ENCODE results near the gene FICD.

Gene FICD

GRCh38 chr12:108526482-108527165 lies 11.5 kb downstream of the FICD start:
- in situ Hi-C loops (cut with MboI; ENCODE audit: low sequenced_read_pairs) = no loop called here

GRCh38 chr12:108527166-108527496 lies 12.1 kb downstream of the FICD start:
- in situ Hi-C loops (cut with MboI; ENCODE audit: low sequenced_read_pairs) = no loop called here

GRCh38 chr12:108530161-108530560 lies 15.1 kb downstream of the FICD start:
- in situ Hi-C loops (cut with MboI; ENCODE audit: low sequenced_read_pairs) = no loop called here

- in situ Hi-C loops (cut with MboI; ENCODE audit: low sequenced_read_pairs) = no loop called here
These were observed 17.1 kb downstream of the FICD start for GRCh38 chr12:108531929-108532848.

GRCh38 chr12:108538146-108538545 lies 23.1 kb downstream of the FICD start:
- in situ Hi-C loops (cut with MboI; ENCODE audit: low sequenced_read_pairs) = no loop called here

GRCh38 chr12:108538616-108539195 lies 23.6 kb downstream of the FICD start:
- in situ Hi-C loops (cut with MboI; ENCODE audit: low sequenced_read_pairs) = no loop called here

GRCh38 chr12:108542320-108542719 lies 27.2 kb downstream of the FICD start:
- in situ Hi-C loops (cut with MboI; ENCODE audit: low sequenced_read_pairs) = no loop called here

- in situ Hi-C loops (cut with MboI; ENCODE audit: low sequenced_read_pairs) = no loop called here
These were observed 28.6 kb downstream of the FICD start for GRCh38 chr12:108543652-108544051.

- in situ Hi-C loops (cut with MboI; ENCODE audit: low sequenced_read_pairs) = no loop called here
These were observed 32.6 kb downstream of the FICD start for GRCh38 chr12:108547686-108548085.

- in situ Hi-C loops (cut with MboI; ENCODE audit: low sequenced_read_pairs) = no loop called here
These were observed 34.0 kb downstream of the FICD start for GRCh38 chr12:108548954-108549521.

- in situ Hi-C loops (cut with MboI; ENCODE audit: low sequenced_read_pairs) = loop anchor here (25.0 kb wide), 1 partner anchor 536 kb away; the partner anchor contains the start of genes ALKBH2 and UNG
These were observed 36.5 kb downstream of the FICD start for GRCh38 chr12:108551535-108551934.

GRCh38 chr12:108553799-108554198 lies 38.7 kb downstream of the FICD start:
- in situ Hi-C loops (cut with MboI; ENCODE audit: low sequenced_read_pairs) = loop anchor here (25.0 kb wide), 1 partner anchor 534 kb away; the partner anchor contains the start of genes ALKBH2 and UNG

GRCh38 chr12:108555383-108555782 lies 40.3 kb downstream of the FICD start:
- in situ Hi-C loops (cut with MboI; ENCODE audit: low sequenced_read_pairs) = loop anchor here (25.0 kb wide), 1 partner anchor 532 kb away; the partner anchor contains the start of genes ALKBH2 and UNG

GRCh38 chr12:108559007-108559655 lies 44.1 kb downstream of the FICD start:
- in situ Hi-C loops (cut with MboI; ENCODE audit: low sequenced_read_pairs) = loop anchor here (25.0 kb wide), 1 partner anchor 528 kb away; the partner anchor contains the start of genes ALKBH2 and UNG

- in situ Hi-C loops (cut with MboI; ENCODE audit: low sequenced_read_pairs) = loop anchor here (10.0 to 25.0 kb wide), 3 partner anchors 245 to 528 kb away; partner anchors contain the start of genes ALKBH2 and UNG
These were observed 44.7 kb downstream of the FICD start for GRCh38 chr12:108559748-108560147.

GRCh38 chr12:108560321-108560721 lies 45.2 kb downstream of the FICD start:
- in situ Hi-C loops (cut with MboI; ENCODE audit: low sequenced_read_pairs) = loop anchor here (10.0 to 25.0 kb wide), 3 partner anchors 244 to 527 kb away; partner anchors contain the start of genes ALKBH2 and UNG

- in situ Hi-C loops (cut with MboI; ENCODE audit: low sequenced_read_pairs) = loop anchor here (10.0 to 25.0 kb wide), 3 partner anchors 244 to 526 kb away; partner anchors contain the start of genes ALKBH2 and UNG
These were observed 46.0 kb downstream of the FICD start, which contains the start of gene SART3 for GRCh38 chr12:108560752-108561719. TSS of gene SART3 (minus strand) at chr12:108561173. CDS start at chr12:108561154, 19 bp downstream.

- in situ Hi-C loops (cut with MboI; ENCODE audit: low sequenced_read_pairs) = loop anchor here (10.0 to 25.0 kb wide), 3 partner anchors 243 to 525 kb away; partner anchors contain the start of genes ALKBH2 and UNG
These were observed 46.8 kb downstream of the FICD start for GRCh38 chr12:108561852-108562347.

All from HL-60/S4 treated with retinoic acid at 250 ng/mL for 4 days and 3 days (cell line).